ENCODE results near the gene LDB2.

LDB2 gene

GRCh38 chr4:16721613-16722291 is 176.7 kb downstream of the LDB2 start:
- no peak for DNase-seq (ENCODE audit: low read depth)

- DNase-seq (ENCODE audit: low read depth), result no peak
These were observed 177.7 kb downstream of the LDB2 start for GRCh38 chr4:16720761-16721160.

- DNase-seq (ENCODE audit: low read depth), result no peak
These were observed 181.0 kb downstream of the LDB2 start for GRCh38 chr4:16717266-16717970.

GRCh38 chr4:16715482-16715881 is 183.0 kb downstream of the LDB2 start:
- no peak for DNase-seq (ENCODE audit: low read depth)

GRCh38 chr4:16714191-16714590 is 184.3 kb downstream of the LDB2 start:
- no peak for DNase-seq (ENCODE audit: low read depth)

GRCh38 chr4:16713696-16714095 is 184.7 kb downstream of the LDB2 start:
- DNase-seq (ENCODE audit: low read depth), result no peak

GRCh38 chr4:16713271-16713670 is 185.2 kb downstream of the LDB2 start:
- no peak for DNase-seq (ENCODE audit: low read depth)

GRCh38 chr4:16710198-16710597 is 188.2 kb downstream of the LDB2 start:
- DNase-seq (ENCODE audit: low read depth), result no peak

GRCh38 chr4:16707874-16708273 is 190.6 kb downstream of the LDB2 start:
- no peak for DNase-seq (ENCODE audit: low read depth)

- DNase-seq (ENCODE audit: low read depth), result no peak
These were observed 192.2 kb downstream of the LDB2 start for GRCh38 chr4:16706251-16706650.

- DNase-seq (ENCODE audit: low read depth), result no peak
These were observed 193.1 kb downstream of the LDB2 start for GRCh38 chr4:16705341-16705740.

GRCh38 chr4:16704489-16704888 is 194.0 kb downstream of the LDB2 start:
- no peak for DNase-seq (ENCODE audit: low read depth)

GRCh38 chr4:16695896-16696295 is 202.5 kb downstream of the LDB2 start:
- DNase-seq (ENCODE audit: low read depth), result no peak

- DNase-seq (ENCODE audit: low read depth), result no peak
These were observed 203.6 kb downstream of the LDB2 start for GRCh38 chr4:16694884-16695276.

GRCh38 chr4:16694173-16694883 is 204.1 kb downstream of the LDB2 start:
- DNase-seq (ENCODE audit: low read depth), result no peak

- no peak for DNase-seq (ENCODE audit: low read depth)
These were observed 204.8 kb downstream of the LDB2 start for GRCh38 chr4:16693641-16694040.

- DNase-seq (ENCODE audit: low read depth), result no peak
These were observed 205.4 kb downstream of the LDB2 start for GRCh38 chr4:16692961-16693506.

- DNase-seq (ENCODE audit: low read depth), result no peak
These were observed 205.9 kb downstream of the LDB2 start for GRCh38 chr4:16692524-16692923.

GRCh38 chr4:16692046-16692445 is 206.4 kb downstream of the LDB2 start:
- no peak for DNase-seq (ENCODE audit: low read depth)

GRCh38 chr4:16691450-16691849 is 207.0 kb downstream of the LDB2 start:
- no peak for DNase-seq (ENCODE audit: low read depth)

GRCh38 chr4:16687845-16688244 is 210.6 kb downstream of the LDB2 start:
- DNase-seq (ENCODE audit: low read depth), result no peak

- DNase-seq (ENCODE audit: low read depth), result no peak
These were observed 211.4 kb downstream of the LDB2 start for GRCh38 chr4:16687011-16687410.

- no peak for DNase-seq (ENCODE audit: low read depth)
These were observed 212.2 kb downstream of the LDB2 start for GRCh38 chr4:16686195-16686594.
